ENCODE data around the gene ASXL3.

GRCh38 chr18:33647365-33647764 is 69.3 kb downstream of the ASXL3 start:
- no peak for TF ChIP-seq ZNF384 (IDR thresholded peaks at IDR 0.05)
- no peak for TF ChIP-seq FOXA1 (IDR thresholded peaks at IDR 0.05)
- no peak for TF ChIP-seq FOXM1 (IDR thresholded peaks at IDR 0.05; ENCODE audit: borderline replicate concordance)
- TF ChIP-seq SP1 (IDR thresholded peaks at IDR 0.05) = no peak
- no peak for TF ChIP-seq ELF4 (IDR thresholded peaks at IDR 0.05)
- no peak for TF ChIP-seq SUZ12 (IDR thresholded peaks at IDR 0.05)
- no peak for TF ChIP-seq ARNT (IDR thresholded peaks at IDR 0.05)
- TF ChIP-seq FOXK2 (IDR thresholded peaks at IDR 0.05) = no peak
- no peak for TF ChIP-seq NFRKB (IDR thresholded peaks at IDR 0.05)
- no peak for TF ChIP-seq BHLHE40 (IDR thresholded peaks at IDR 0.05; ENCODE audit: borderline replicate concordance)
